H9 (cell line): ENCODE measurements around the gene TLR8. TPM values are rescaled to one million over a fixed set of nuclear protein-coding genes. Genes with fewer than 3 reads are reported as not detected.

Source experiments
- DNase-seq: peaks from one replicate; pipeline ENCODE4 v3.0.0-alpha.2; 2017
- H2AFZ ChIP-seq: one replicate; pipeline ENCODE4 v1.6.1; 2013; ENCODE audit warnings: mild to moderate bottlenecking, low read length, control low read depth, moderate library complexity
- H2AK5ac ChIP-seq: 2 replicates; pipeline ENCODE4 v1.6.1; 2013; ENCODE audit warnings: low read length, control low read depth, mixed read lengths; ENCODE audit not compliant: insufficient read length
- H2BK120ac ChIP-seq: one replicate; pipeline ENCODE4 v1.6.1; 2013; ENCODE audit warnings: low read depth, mild to moderate bottlenecking, low read length, control low read depth, inconsistent platforms; ENCODE audit not compliant: poor library complexity, severe bottlenecking
- H2BK12ac ChIP-seq: 2 replicates; pipeline ENCODE4 v1.6.1; 2013; ENCODE audit warnings: low read length, control low read depth, mixed read lengths, low read depth; ENCODE audit not compliant: insufficient read length
- H2BK15ac ChIP-seq: 2 replicates; pipeline ENCODE4 v1.6.1; 2013; ENCODE audit warnings: low read depth, low read length, control low read depth
- H2BK20ac ChIP-seq: one replicate; pipeline ENCODE4 v1.6.1; 2013; ENCODE audit warnings: low read depth, mild to moderate bottlenecking, low read length, control low read depth, inconsistent platforms; ENCODE audit not compliant: poor library complexity, severe bottlenecking
- H2BK5ac ChIP-seq: 2 replicates; pipeline ENCODE4 v1.6.1; 2013; ENCODE audit warnings: low read length, control low read depth, mixed read lengths; ENCODE audit not compliant: insufficient read length
- H3K14ac ChIP-seq: 2 replicates; pipeline ENCODE4 v1.6.1; 2013; ENCODE audit warnings: low read length, control low read depth; ENCODE audit not compliant: insufficient read depth
- H3K18ac ChIP-seq: 2 replicates; pipeline ENCODE4 v1.6.1; 2013; ENCODE audit warnings: low read depth, mild to moderate bottlenecking, mixed read lengths, low read length, control low read depth; ENCODE audit not compliant: insufficient read length
- H3K23ac ChIP-seq: 2 replicates; pipeline ENCODE4 v1.6.1; 2013; ENCODE audit warnings: low read length, control low read depth, mixed read lengths, low read depth; ENCODE audit not compliant: insufficient read length
- H3K23me2 ChIP-seq: 2 replicates; pipeline ENCODE4 v1.6.1; 2013; ENCODE audit warnings: low read depth, mild to moderate bottlenecking, mixed read lengths, low read length, control low read depth; ENCODE audit not compliant: insufficient read length, poor library complexity, severe bottlenecking
- H3K27ac ChIP-seq: 2 replicates; pipeline ENCODE4 v1.5.1; 2013; ENCODE audit warnings: low read length, control low read depth, mixed read lengths, low read depth; ENCODE audit not compliant: insufficient read length
- H3K27me3 ChIP-seq: 2 replicates; pipeline ENCODE4 v1.6.1; 2013; ENCODE audit warnings: low read length, control low read depth, inconsistent platforms; ENCODE audit not compliant: insufficient read depth
- H3K4ac ChIP-seq: 2 replicates; pipeline ENCODE4 v1.6.1; 2013; ENCODE audit warnings: low read depth, mild to moderate bottlenecking, control low read depth, inconsistent platforms, low read length, moderate library complexity
- H3K4me1 ChIP-seq: 2 replicates; pipeline ENCODE4 v1.6.1; 2013; ENCODE audit warnings: low read length, control low read depth, inconsistent platforms; ENCODE audit not compliant: insufficient read depth
- H3K4me2 ChIP-seq: 2 replicates; pipeline ENCODE4 v1.6.1; 2013; ENCODE audit warnings: low read length, control low read depth, mixed read lengths; ENCODE audit not compliant: insufficient read length, insufficient read depth
- H3K56ac ChIP-seq: 2 replicates; pipeline ENCODE4 v1.6.1; 2013; ENCODE audit warnings: low read depth, mild to moderate bottlenecking, mixed read lengths, low read length, control low read depth; ENCODE audit not compliant: insufficient read length
- H3K79me1 ChIP-seq: 2 replicates; pipeline ENCODE4 v1.6.1; 2013; ENCODE audit warnings: low read depth, mild to moderate bottlenecking, moderate library complexity, low read length, control low read depth, inconsistent platforms; ENCODE audit not compliant: insufficient read depth, poor library complexity, severe bottlenecking
- H3K79me2 ChIP-seq: 2 replicates; pipeline ENCODE4 v1.6.1; 2013; ENCODE audit warnings: low read length, control low read depth, inconsistent platforms; ENCODE audit not compliant: insufficient read depth
- H3K9ac ChIP-seq: 2 replicates; pipeline ENCODE4 v1.6.1; 2013; ENCODE audit warnings: low read length, control low read depth, mixed read lengths; ENCODE audit not compliant: insufficient read length; ENCODE audit errors: extremely low read depth
- H3K9me3 ChIP-seq: one replicate; pipeline ENCODE4 v1.6.1; 2013; ENCODE audit warnings: low read depth, low read length, inconsistent platforms; ENCODE audit not compliant: control insufficient read depth
- H3T11ph ChIP-seq: one replicate; pipeline ENCODE4 v1.6.1; 2013; ENCODE audit warnings: mild to moderate bottlenecking, low read length, control low read depth, inconsistent platforms
- H4K20me1 ChIP-seq: one replicate; pipeline ENCODE4 v1.6.1; 2013; ENCODE audit not compliant: control insufficient read depth, insufficient read length, insufficient read depth
- H4K5ac ChIP-seq: 2 replicates; pipeline ENCODE4 v1.6.1; 2013; ENCODE audit warnings: low read depth, mild to moderate bottlenecking, mixed read lengths, low read length, control low read depth; ENCODE audit not compliant: insufficient read length
- H4K8ac ChIP-seq: replicated peaks from 2 replicates; pipeline ENCODE4 v1.6.1; 2013; ENCODE audit warnings: low read length, control low read depth, mixed read lengths, low read depth; ENCODE audit not compliant: insufficient read length
- H4K91ac ChIP-seq: 2 replicates; pipeline ENCODE4 v1.6.1; 2013; ENCODE audit warnings: low read depth, mild to moderate bottlenecking, moderate library complexity, mixed read lengths, low read length, control low read depth; ENCODE audit not compliant: insufficient read length
- H3K27ac Mint-ChIP-seq, 3 experiments: 2 replicates in 2 of 3; 3 replicates in 1 of 3; pipeline ENCODE4 v1.8.0; 2020 to 2021; ENCODE audit warnings: mixed read lengths in 3 of 3, mild to moderate bottlenecking in 1 of 3, moderate library complexity in 1 of 3
- H3K27me3 Mint-ChIP-seq: 2 replicates; pipeline ENCODE4 v1.8.0; 2021; ENCODE audit warnings: low read depth, mild to moderate bottlenecking, moderate library complexity, mixed read lengths
- H3K36me3 Mint-ChIP-seq, 3 experiments: 2 replicates in 2 of 3; 3 replicates in 1 of 3; pipeline ENCODE4 v1.8.0; 2020 to 2021; ENCODE audit warnings: low read depth in 3 of 3, mixed read lengths in 3 of 3; ENCODE audit not compliant: insufficient read depth in 1 of 3
- H3K4me1 Mint-ChIP-seq, 2 experiments: 2 replicates each; pipeline ENCODE4 v1.8.0; 2020; ENCODE audit warnings: mixed read lengths in 2 of 2
- H3K4me3 Mint-ChIP-seq, 2 experiments: 2 replicates in 1 of 2; 3 replicates in 1 of 2; pipeline ENCODE4 v1.8.0; 2020 to 2021; ENCODE audit warnings: mild to moderate bottlenecking in 2 of 2, mixed read lengths in 2 of 2, moderate library complexity in 1 of 2
- H3K9me3 Mint-ChIP-seq, 2 experiments: 2 replicates in 1 of 2; 3 replicates in 1 of 2; pipeline ENCODE4 v1.8.0; 2020; ENCODE audit warnings: mild to moderate bottlenecking in 2 of 2, mixed read lengths in 2 of 2, moderate library complexity in 1 of 2
- WGBS: extraction: QIAGEN DNeasy Blood & Tissue Kit; methylation state at CpG from one replicate; pipeline ENCODE4 v1.1.7; 2013; ENCODE audit warnings: missing lambda C conversion rate, low lambda C conversion rate, mixed read lengths; ENCODE audit not compliant: insufficient read length; ENCODE audit errors: extremely low coverage; 5-methylcytosine and 5-hydroxymethylcytosine counted together
- total RNA-seq: library from RNA; stranded (reverse); gene quantifications from 2 replicates; pipeline ENCODE4 v1.2.1, GENCODE V29; 2021
- TF ChIP-seq, protein P1 (sequence below): fragments of 200-600 bp; sonication (generic); conservative IDR thresholded peaks from 3 replicates; pipeline ENCODE4 v1.8.0; 2021; ENCODE audit warnings: antibody characterized with exemption, mild to moderate bottlenecking

Gene TLR8
- total RNA-seq, 1 experiment from 2014 or later, result not detected

DNA sequence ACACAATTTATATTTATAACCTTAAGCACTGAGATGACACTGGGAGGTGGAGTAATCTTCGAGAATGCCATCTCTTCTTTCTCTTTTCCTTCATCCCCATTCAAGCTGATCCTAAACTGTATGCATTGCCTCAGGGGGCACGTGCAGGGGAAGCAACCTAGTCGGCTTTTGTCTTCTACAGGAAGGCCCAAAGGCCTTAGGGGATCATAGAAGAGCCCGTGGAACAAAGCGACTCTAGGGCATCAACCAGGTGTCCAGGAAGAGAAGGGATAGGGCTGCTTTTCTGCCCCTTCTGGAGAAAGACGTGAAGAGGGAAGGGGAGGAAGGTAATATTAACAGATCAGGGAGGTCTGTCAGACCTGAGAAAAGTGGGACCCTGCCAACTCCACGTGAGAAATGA, 6.9 kb upstream of the TLR8 start:
- Histone ChIP-seq H3K14ac (no peak overlapping the region), H2BK20ac (no peak overlapping the region), H3K9ac (no peak overlapping the region), H2BK12ac (no peak overlapping the region), H4K8ac (no peak overlapping the region), H2BK120ac (no peak overlapping the region), H2AK5ac (no peak overlapping the region), H3K9me3 (no peaks in the 10 kb centered on the region), H3K23me2 (no peaks in the 10 kb centered on the region), H2AFZ (no peak overlapping the region), H3K23ac (no peak overlapping the region), H3K56ac (no peak overlapping the region), H3T11ph (no peak overlapping the region), H3K4me1 (no peaks in the 10 kb centered on the region), H3K4me2 (no peak overlapping the region), H4K20me1 (no peaks in the 10 kb centered on the region), H2BK15ac (no peak overlapping the region), H3K27ac (no peak overlapping the region), H4K91ac (no peak overlapping the region), H3K27me3 (no peaks in the 10 kb centered on the region), H3K4ac (no peak overlapping the region), H4K5ac (no peak overlapping the region), H3K18ac (no peak overlapping the region), H3K79me2 (no peaks in the 10 kb centered on the region), H2BK5ac (no peak overlapping the region), H3K79me1 (no peaks in the 10 kb centered on the region)
- peaks cover 3% of the 10 kb centered on the region for H3K27me3 Mint-ChIP-seq
- peaks cover 0 to 7% (median 0%) of the 10 kb centered on the region in 3 experiments; a peak in 2 of 7 replicates for H3K36me3 Mint-ChIP-seq
- TF ChIP-seq, protein P1, sequence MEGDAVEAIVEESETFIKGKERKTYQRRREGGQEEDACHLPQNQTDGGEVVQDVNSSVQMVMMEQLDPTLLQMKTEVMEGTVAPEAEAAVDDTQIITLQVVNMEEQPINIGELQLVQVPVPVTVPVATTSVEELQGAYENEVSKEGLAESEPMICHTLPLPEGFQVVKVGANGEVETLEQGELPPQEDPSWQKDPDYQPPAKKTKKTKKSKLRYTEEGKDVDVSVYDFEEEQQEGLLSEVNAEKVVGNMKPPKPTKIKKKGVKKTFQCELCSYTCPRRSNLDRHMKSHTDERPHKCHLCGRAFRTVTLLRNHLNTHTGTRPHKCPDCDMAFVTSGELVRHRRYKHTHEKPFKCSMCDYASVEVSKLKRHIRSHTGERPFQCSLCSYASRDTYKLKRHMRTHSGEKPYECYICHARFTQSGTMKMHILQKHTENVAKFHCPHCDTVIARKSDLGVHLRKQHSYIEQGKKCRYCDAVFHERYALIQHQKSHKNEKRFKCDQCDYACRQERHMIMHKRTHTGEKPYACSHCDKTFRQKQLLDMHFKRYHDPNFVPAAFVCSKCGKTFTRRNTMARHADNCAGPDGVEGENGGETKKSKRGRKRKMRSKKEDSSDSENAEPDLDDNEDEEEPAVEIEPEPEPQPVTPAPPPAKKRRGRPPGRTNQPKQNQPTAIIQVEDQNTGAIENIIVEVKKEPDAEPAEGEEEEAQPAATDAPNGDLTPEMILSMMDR, result no peak
- peaks cover 12 to 17% of the 10 kb centered on the region in 2 experiments for H3K4me1 Mint-ChIP-seq
- no peak for DNase-seq
- H3K9me3 Mint-ChIP-seq, result peaks cover 63 to 68% of the 10 kb centered on the region in 2 experiments
- no peak overlapping the region for H3K4me3 Mint-ChIP-seq
- no peak overlapping the region; a peak in 2 of 7 replicates for H3K27ac Mint-ChIP-seq
- WGBS, result no CpG with 5 or more reads among the region's 7 CpGs
